Suppressor macrophage treated with lipopolysaccharide for 4 hours (primary cell): Measurements from ENCODE around the gene CLASP1.
A peak's percentile ranks its signal among the peaks of the same experiment; 100 is the strongest.

Experiments used
- DNase-seq: peaks from one replicate; pipeline ENCODE4 v3.0.0-alpha.2; 2020

The CLASP1 gene

GRCh38 chr2:121613152-121613551 lies 36.1 kb downstream of the CLASP1 start:
- DNase-seq: no peak

- DNase-seq: peak; percentile 72
Measured at GRCh38 chr2:121611730-121612705, 37.2 kb downstream of the CLASP1 start.

DNA sequence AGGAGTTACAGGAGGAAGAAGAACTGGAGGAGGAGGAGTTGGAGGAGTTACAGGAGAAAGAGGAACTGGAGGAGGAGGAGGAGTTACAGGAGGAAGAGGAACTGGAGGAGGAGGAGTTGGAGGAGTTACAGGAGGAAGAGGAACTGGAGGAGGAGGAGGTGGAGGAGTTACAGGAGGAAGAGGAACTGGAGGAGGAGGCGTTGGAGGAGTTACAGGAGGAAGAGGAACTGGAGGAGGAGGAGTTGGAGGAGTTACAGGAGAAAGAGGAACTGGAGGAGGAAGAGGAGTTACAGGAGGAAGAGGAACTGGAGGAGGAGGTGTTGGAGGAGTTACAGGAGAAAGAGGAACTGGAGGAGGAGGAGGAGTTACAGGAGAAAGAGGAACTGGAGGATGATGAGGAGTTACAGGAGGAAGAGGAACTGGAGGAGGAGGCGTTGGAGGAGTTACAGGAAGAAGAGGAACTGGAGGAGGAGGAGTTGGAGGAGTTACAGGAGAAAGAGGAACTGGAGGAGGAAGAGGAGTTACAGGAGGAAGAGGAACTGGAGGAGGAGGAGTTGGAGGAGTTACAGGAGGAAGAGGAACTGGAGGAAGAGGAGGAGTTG lies 38.1 kb downstream of the CLASP1 start:
- DNase-seq: peak; percentile 37

DNA sequence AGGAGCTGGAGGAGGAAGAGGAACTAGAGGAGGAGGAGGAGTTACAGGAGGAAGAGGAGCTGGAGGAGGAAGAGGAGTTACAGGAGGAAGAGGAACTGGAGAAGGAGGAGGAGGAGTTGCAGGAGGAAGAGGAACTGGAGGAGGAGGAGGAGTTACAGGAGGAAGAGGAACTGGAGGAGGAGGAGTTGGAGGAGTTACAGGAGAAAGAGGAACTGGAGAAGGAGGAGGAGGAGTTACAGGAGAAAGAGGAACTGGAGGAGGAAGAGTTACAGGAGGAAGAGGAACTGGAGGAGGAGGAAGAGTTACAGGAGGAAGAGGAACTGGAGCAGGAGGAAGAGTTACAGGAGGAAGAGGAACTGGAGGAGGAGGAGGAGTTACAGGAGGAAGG lies 38.8 kb downstream of the CLASP1 start:
- peak; percentile 4 for DNase-seq

DNA sequence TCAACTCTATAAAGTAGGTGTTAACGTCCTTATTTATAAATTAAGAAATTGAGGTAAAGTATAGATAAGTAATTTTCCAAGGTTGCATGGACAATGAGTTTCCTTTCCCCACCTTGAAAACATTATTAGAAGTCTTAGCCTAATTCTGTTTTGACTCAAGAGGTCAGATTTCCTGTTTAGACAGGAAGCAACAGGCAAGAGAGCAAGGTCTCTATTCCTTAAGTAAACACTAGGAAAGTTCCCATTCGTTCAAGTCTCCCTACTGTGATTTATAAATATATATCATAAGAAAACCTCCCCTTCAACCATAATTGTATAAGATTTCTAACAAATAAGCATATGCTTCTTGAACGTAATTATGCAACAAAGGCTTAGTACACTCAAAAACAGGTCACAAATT lies 40.3 kb downstream of the CLASP1 start:
- no peak for DNase-seq

DNA sequence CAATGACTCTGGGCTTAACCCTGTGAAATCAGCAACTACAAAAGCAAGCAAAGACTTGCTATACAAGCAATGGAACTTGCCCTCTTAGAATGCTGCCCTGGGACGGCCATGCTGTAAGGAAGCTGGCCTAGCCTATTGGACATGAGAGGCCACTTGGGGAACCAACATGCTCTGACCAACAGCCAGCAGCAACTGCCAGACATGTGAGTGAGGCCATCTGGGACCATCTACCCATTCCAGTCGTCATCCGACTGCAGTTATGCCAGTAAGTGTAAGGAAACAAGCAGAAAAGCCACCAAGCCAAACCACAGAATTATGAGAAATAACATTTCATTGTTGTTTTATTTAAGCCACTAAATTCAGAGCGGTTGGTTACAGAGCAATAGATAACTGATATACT lies 40.9 kb downstream of the CLASP1 start:
- DNase-seq: no peak

GRCh38 chr2:121605820-121606733 lies 43.2 kb downstream of the CLASP1 start:
- no peak for DNase-seq

DNA sequence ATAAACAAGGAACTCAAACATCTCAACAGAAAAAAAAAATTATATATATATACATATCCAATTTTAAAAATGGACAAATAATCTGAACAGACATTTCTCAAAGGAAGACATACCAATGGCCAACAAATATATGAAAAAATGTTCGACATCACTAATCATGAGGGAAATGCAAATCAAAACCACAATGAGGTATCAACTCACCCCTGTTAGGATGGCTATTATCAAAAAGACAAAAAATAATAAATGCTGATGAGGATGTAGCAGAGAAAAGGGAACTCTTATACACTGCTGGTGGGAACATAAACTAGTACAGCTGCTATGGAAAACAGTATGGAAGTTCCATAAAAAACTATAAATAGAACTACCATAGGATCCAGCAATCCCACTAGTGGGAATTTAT lies 46.1 kb downstream of the CLASP1 start:
- no peak for DNase-seq

GRCh38 chr2:121599963-121600651 lies 49.2 kb downstream of the CLASP1 start:
- DNase-seq: no peak

DNA sequence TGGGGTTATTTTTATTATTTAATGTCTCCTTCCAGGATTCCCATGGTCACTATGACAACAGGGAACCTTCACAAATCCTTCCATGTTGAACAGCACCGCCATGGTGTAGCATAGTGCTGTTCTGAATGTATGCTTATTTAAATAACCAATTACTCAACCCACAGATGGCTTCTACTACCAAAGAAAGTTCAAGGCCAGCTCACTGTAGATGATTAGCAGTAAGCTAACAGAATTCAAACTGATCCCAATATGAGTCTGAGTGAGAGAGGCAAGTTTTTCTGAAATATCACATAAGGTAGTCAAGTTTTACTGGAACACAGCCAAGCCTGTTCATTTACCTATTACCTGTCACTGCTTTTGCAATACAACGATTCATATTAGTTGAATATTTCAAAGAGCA lies 51.2 kb downstream of the CLASP1 start:
- no peak for DNase-seq

DNA sequence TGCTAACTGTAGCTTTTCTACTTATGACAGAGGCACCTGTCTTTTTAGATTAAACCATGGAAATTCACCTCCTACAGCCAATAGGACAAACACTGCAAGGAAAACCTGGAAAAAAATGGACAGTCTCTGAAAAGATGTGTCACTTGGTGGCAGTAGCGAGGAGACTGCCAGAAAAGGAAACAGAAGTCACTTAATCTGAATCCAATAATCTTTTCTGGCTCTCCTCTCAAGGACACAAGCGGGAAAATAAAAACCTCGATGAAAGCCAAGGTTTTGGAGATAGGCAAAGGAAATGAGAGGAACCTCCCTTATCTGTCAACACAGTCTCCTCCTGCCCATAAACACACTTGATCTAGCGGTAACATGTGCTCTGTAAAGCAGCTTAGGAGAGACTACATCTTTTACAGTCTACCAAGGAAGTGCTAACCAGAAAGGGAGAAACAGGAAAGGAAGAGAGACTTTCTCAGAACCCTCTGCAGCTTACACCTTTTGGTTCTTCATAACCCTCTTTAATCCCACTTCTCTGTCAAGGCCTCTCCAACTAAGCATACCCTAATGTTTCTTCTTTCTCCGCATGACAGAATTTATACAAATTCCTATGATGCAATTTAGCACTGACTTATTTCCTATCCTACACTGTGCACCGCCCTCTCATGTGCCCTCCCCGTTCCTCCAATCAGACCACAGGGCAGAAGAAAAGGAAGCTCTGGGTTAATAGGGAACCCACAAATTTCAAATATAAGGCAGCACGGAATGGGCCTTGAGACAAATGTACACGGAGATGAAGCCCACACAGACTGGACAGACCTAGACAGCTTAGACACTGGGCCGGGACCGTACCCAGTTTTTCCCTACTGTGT lies 52.8 kb downstream of the CLASP1 start:
- DNase-seq: peak; percentile 82

DNA sequence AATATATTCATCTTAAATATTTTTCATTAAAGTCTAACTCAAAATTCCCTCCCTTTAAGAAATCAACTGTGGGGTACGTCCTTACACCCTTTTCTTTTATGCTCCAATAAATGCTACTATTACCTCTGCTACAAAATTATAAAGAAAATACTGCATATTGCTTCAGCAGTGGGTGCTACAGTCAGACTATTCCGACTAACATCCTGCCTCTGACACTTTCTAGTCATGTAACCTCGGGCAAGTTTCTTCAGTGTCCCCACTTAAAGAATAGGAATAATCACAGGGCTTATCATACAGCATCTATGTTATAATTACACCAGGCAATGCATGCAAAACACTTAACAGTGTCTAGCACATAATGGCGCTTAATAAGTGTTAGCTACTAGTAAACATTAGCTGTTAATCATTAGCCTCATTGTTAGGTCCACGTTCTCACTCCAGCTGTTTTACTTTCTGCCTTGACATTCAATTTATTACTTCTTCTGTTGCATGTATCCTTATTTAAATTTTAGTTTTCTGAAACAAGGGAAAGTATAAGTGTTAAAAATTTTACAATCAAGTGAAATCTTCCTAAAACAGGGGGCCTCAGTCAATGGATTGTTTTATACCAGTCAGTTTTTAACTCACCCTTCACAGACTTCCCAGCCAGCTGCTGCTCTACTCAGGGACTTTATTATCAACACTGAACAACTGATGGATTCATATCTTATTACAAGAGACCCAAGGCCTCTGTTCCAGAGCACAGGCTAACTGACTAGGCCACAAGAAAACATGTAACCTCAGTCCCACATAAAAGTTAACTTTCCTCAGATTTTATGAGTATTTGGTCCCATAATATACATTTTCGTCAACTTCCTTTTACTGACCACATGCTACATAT lies 54.0 kb downstream of the CLASP1 start:
- DNase-seq: no peak

DNA sequence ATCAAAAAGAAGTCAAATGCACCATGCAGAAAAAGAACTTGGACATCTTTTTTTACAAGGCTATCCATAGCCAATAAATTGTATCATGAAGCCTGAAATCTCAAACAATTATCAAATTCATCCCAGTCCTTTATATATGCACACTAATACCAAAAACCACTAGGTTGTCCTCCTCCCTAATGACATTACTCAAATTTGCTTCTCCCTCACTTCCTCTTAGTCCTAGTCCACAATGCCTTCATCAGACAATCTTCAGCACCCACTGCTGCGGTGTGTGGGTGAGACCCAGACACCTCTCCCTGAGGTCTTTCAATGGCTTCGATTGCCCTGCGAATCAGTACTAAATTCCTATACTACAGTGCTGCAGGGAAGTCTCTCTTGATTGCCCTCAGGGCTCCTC lies 58.1 kb downstream of the CLASP1 start:
- DNase-seq: no peak

- no peak for DNase-seq
Measured at GRCh38 chr2:121588357-121588756, 60.9 kb downstream of the CLASP1 start.

DNA sequence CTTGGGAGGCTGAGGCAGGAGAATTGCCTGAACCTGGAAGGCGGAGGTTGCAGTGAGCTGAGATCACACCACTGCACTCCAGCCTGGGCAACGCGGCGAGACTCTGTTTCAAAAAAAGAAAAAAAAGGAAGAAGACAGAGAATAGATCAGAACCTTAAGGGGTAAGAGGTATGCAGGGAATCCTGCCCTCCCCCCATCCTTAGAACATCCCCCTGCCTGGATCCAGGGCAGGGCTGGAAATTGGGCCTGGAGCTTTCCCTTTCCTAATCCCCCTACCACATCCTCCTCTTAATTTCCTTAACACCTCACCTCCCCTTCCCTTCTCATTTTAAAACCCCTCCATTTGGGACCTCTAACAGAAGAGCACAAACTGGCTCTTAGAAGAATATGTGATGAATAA lies 62.1 kb downstream of the CLASP1 start:
- no peak for DNase-seq

- no peak for DNase-seq
Measured at GRCh38 chr2:121584741-121585140, 64.5 kb downstream of the CLASP1 start.

GRCh38 chr2:121583555-121583954 lies 65.7 kb downstream of the CLASP1 start:
- DNase-seq: no peak

- DNase-seq: no peak
Measured at GRCh38 chr2:121582272-121582671, 67.0 kb downstream of the CLASP1 start.

- DNase-seq: no peak
Measured at GRCh38 chr2:121579309-121579708, 70.0 kb downstream of the CLASP1 start.

DNA sequence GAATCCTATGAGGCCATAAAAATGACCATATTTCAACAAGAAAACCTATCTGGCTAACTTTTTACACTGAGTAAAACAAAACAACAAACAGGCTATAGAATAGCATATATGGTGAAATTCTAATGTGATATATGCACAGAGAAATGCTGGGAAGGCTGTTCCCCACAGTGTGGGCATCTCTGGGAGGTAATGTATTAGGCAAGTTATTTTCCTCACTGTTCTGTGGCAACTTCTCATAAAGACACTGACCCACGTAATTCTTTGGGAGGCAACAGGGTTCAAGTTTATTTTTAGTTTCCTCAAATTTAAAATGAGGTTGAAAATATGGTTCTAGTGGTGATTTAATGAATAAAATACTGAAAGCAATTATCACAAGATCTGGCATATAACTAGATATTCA lies 71.9 kb downstream of the CLASP1 start:
- peak; percentile 18 for DNase-seq

DNA sequence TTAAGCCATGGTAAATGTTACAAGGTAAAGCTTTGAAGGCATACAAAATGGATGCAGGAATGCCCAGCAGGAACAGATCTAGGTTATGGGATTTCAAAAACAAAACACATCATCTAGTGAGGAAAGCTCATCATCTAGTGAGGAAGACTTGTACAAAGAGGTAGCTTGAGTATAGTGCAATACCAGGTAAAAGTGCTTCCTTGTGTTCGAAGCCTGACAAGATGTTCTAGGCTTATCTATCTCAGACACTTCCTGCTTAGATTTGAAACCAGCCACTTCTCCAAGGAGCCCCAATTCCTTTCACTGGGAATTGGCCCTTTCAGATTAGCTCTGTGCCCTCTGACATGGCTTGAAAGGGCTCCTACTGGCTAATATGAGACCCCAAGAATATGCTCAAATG lies 73.0 kb downstream of the CLASP1 start:
- no peak for DNase-seq
